Measurements from ENCODE around the gene KIAA0930. TPM values are rescaled to one million over a fixed set of nuclear protein-coding genes. Genes with fewer than 3 reads are reported as not detected.

KIAA0930 gene
- polyA plus RNA-seq, 3 donors from 2014 or later = 2.2 to 6.2 (median 4.5) TPM

- Mint-ChIP-seq H3K27ac (peak overlapping the region in 1 of 6 donors; percentile 20), H3K36me3 (peaks cover 0 to 6% (median 0%) of the 10 kb centered on the region in 3 donors), H3K4me3 (no peak overlapping the region), H3K27me3 (ENCODE audit: low read depth in 3 of 3) (peaks cover 1 to 2% (median 2%) of the 10 kb centered on the region in 3 donors), H3K4me1 (peaks cover 4 to 12% of the 10 kb centered on the region in 2 donors), H3K9me3 (no peaks in the 10 kb centered on the region)
- DNase-seq = no peak
Observed at GRCh38 chr22:45211848-45212247, 28.8 kb downstream of the KIAA0930 start.

DNA sequence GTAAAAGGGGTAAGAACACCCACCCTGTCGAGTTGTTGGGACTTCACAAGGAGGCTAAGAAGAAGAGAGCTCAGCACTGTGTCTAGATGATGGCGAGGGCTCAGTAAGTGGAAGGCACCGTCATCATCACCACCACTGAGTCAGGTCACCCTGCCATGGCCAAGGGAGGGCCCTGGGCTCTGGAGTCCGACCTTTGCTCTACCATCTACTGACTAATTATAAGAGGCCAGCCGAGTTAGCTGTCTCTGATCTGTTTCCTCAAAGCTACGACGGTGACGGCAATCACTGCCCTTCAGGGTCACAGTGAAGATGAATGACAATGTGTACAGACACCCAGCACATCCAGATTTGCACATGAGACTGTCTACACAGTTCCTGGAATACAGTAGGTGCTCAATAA is 29.3 kb downstream of the KIAA0930 start:
- Mint-ChIP-seq H3K4me1 (peaks cover 2 to 12% of the 10 kb centered on the region in 2 donors), H3K4me3 (no peak overlapping the region), H3K27ac (peak overlapping the region in 1 of 6 donors; percentile 20), H3K27me3 (ENCODE audit: low read depth in 3 of 3) (peaks cover 1 to 2% (median 2%) of the 10 kb centered on the region in 3 donors), H3K9me3 (no peaks in the 10 kb centered on the region), H3K36me3 (peaks cover 0 to 6% (median under 1%) of the 10 kb centered on the region in 3 donors)
- DNase-seq = no peak

DNA sequence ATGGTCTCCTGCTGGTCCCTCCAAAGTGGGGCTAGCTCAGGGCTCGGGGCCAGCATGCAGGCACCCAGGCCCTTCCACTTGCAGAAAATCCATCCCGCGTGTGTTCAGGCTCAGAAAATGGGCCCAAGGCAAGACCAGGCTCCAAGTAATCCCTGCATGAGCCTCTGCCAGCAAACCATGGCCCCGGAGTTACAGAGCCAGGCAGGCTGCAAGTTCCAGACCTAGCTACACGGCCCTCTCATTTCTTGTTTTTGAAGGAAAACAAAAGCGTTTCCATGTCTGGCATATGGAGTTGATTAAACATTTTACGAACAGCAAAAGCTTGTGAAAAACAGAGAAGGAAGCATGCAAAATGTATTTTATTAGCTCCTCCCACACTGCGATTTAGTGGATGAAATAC is 29.7 kb downstream of the KIAA0930 start:
- Mint-ChIP-seq H3K4me3 (no peak overlapping the region), H3K9me3 (no peaks in the 10 kb centered on the region), H3K27ac (no peak overlapping the region), H3K36me3 (peaks cover 0 to 11% (median 4%) of the 10 kb centered on the region in 3 donors), H3K4me1 (peaks cover 2 to 17% of the 10 kb centered on the region in 2 donors), H3K27me3 (ENCODE audit: low read depth in 3 of 3) (peaks cover 1 to 2% (median 2%) of the 10 kb centered on the region in 3 donors)
- no peak for DNase-seq

DNA sequence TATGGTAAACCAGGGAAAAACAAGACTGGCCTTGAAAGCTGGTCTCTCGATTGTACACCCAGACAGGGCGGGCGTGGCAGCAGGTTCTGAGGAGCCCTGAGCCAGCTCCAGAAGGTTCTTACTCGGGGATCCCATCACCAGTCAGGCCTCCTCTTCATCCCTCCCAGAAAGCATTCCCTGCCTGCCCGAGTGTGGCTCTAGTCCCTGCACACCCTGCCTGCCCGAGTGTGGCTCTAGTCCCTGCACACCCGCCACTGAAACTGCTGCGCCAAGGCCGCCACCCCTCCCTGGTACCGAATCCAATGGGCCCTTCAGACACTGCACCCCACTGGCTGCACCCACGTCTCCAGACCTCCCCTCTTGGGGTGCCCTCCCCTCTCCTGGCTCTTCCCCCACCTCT is 30.1 kb downstream of the KIAA0930 start:
- Mint-ChIP-seq H3K4me3 (no peak overlapping the region), H3K27me3 (ENCODE audit: low read depth in 3 of 3) (peaks cover 1 to 2% (median 2%) of the 10 kb centered on the region in 3 donors), H3K27ac (peak overlapping the region in 1 of 6 donors; percentile 50), H3K36me3 (peaks cover 0 to 14% (median 4%) of the 10 kb centered on the region in 3 donors), H3K9me3 (no peaks in the 10 kb centered on the region), H3K4me1 (peaks cover 2 to 15% of the 10 kb centered on the region in 2 donors)
- no peak for DNase-seq

GRCh38 chr22:45210174-45210573 is 30.5 kb downstream of the KIAA0930 start:
- no peak for DNase-seq
- Mint-ChIP-seq H3K4me3 (no peak overlapping the region), H3K36me3 (peaks cover 0 to 15% (median 4%) of the 10 kb centered on the region in 3 donors), H3K27ac (no peak overlapping the region), H3K27me3 (ENCODE audit: low read depth in 3 of 3) (peaks cover 1 to 2% (median 2%) of the 10 kb centered on the region in 3 donors), H3K4me1 (peaks cover 2 to 11% of the 10 kb centered on the region in 2 donors), H3K9me3 (no peaks in the 10 kb centered on the region)

- no peak overlapping the region for H3K27ac Mint-ChIP-seq
- no peaks in the 10 kb centered on the region for H3K9me3 Mint-ChIP-seq
- H3K27me3 Mint-ChIP-seq (ENCODE audit: low read depth in 3 of 3) = peaks cover 1 to 2% (median 2%) of the 10 kb centered on the region in 3 donors
- H3K36me3 Mint-ChIP-seq = peaks cover 0 to 18% (median 4%) of the 10 kb centered on the region in 3 donors
- H3K4me1 Mint-ChIP-seq = peaks cover 2 to 9% of the 10 kb centered on the region in 2 donors
- DNase-seq = no peak
- H3K4me3 Mint-ChIP-seq = no peak overlapping the region
Observed at GRCh38 chr22:45208993-45209838, 31.5 kb downstream of the KIAA0930 start.

- H3K4me1 Mint-ChIP-seq = peaks cover 2 to 5% of the 10 kb centered on the region in 2 donors
- no peak for DNase-seq
- no peaks in the 10 kb centered on the region for H3K9me3 Mint-ChIP-seq
- peaks cover 0 to 16% (median 4%) of the 10 kb centered on the region in 3 donors for H3K36me3 Mint-ChIP-seq
- no peak overlapping the region for H3K4me3 Mint-ChIP-seq
- H3K27ac Mint-ChIP-seq = peak overlapping the region in 1 of 6 donors; percentile 17
- H3K27me3 Mint-ChIP-seq (ENCODE audit: low read depth in 3 of 3) = peaks cover 1 to 2% (median 2%) of the 10 kb centered on the region in 3 donors
Observed at GRCh38 chr22:45208696-45208992, 32.0 kb downstream of the KIAA0930 start.

DNA sequence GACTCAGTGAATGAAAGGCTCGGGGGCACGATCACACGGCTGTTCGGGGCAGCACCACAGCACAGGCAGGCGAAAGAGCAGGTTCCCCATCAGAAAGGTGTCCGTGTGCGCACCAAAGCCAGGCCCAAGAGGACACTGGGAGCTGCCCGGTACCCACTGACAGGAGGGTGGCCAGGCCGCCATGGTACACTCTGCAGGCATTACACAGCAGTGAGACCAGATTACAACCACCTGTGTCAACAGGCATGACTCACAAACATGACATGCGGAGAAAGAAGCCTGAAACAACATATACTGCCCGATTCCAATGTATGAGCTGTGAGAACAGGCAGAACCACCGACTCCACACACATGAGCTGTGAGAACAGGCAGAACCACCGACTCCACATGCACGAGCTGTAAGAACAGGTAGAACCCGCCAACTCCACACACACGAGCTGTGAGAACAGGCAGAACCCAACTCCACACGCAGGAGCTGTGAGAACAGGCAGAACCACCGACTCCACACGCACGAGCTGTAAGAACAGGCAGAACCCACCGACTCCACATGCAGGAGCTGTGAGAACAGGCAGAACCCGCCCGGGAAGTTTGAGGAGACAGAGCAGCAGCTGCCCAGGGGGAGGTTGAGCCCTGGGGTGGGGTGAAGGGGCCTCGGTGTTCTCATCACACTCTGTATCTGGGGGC is 32.6 kb downstream of the KIAA0930 start:
- no peak overlapping the region for H3K4me3 Mint-ChIP-seq
- no peak for DNase-seq
- H3K9me3 Mint-ChIP-seq = no peaks in the 10 kb centered on the region
- peaks cover 0 to 5% of the 10 kb centered on the region in 2 donors for H3K4me1 Mint-ChIP-seq
- peaks cover under 1 to 3% (median 2%) of the 10 kb centered on the region in 3 donors for H3K27me3 Mint-ChIP-seq (ENCODE audit: low read depth in 3 of 3)
- H3K27ac Mint-ChIP-seq = peak overlapping the region in 1 of 6 donors; percentile 17
- peaks cover 0 to 16% (median 4%) of the 10 kb centered on the region in 3 donors for H3K36me3 Mint-ChIP-seq

DNA sequence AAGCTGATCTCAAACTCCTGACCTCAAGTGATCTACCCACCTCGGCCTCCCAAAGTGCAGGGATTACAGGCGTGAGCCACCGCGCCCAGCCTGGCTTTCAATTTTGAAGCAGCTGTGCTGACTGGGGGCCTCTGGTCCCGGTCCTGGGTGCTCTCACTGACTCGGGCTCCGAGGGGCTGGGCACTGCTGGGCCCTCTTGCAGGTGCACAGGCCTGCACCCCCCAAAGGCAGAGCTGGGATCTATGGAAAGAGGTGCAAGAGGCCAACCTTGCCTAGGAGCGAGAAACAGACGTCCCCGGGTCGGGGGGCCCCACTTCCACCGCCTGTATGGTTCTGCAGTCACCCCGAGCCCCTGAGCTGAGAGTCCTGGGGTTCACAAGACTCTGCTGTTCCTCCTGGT is 33.2 kb downstream of the KIAA0930 start:
- H3K36me3 Mint-ChIP-seq = peaks cover 0 to 16% (median 4%) of the 10 kb centered on the region in 3 donors

GRCh38 chr22:45206233-45206632 is 34.5 kb downstream of the KIAA0930 start:
- Mint-ChIP-seq H3K4me3 (no peak overlapping the region), H3K4me1 (peaks cover 0 to 5% of the 10 kb centered on the region in 2 donors), H3K27ac (peak overlapping the region in 1 of 6 donors; percentile 36), H3K9me3 (no peaks in the 10 kb centered on the region), H3K36me3 (peaks cover 3 to 24% (median 4%) of the 10 kb centered on the region in 3 donors), H3K27me3 (ENCODE audit: low read depth in 3 of 3) (peaks cover 0 to 3% (median 2%) of the 10 kb centered on the region in 3 donors)
- no peak for DNase-seq

More for the DNA sequence above, 33.2 kb downstream of the KIAA0930 start:
- no peak overlapping the region for H3K4me3 Mint-ChIP-seq
- no peak overlapping the region for H3K27ac Mint-ChIP-seq
- peaks cover 0 to 3% (median 2%) of the 10 kb centered on the region in 3 donors for H3K27me3 Mint-ChIP-seq (ENCODE audit: low read depth in 3 of 3)
- DNase-seq = no peak
- H3K9me3 Mint-ChIP-seq = no peaks in the 10 kb centered on the region
- peaks cover 0 to 5% of the 10 kb centered on the region in 2 donors for H3K4me1 Mint-ChIP-seq

DNA sequence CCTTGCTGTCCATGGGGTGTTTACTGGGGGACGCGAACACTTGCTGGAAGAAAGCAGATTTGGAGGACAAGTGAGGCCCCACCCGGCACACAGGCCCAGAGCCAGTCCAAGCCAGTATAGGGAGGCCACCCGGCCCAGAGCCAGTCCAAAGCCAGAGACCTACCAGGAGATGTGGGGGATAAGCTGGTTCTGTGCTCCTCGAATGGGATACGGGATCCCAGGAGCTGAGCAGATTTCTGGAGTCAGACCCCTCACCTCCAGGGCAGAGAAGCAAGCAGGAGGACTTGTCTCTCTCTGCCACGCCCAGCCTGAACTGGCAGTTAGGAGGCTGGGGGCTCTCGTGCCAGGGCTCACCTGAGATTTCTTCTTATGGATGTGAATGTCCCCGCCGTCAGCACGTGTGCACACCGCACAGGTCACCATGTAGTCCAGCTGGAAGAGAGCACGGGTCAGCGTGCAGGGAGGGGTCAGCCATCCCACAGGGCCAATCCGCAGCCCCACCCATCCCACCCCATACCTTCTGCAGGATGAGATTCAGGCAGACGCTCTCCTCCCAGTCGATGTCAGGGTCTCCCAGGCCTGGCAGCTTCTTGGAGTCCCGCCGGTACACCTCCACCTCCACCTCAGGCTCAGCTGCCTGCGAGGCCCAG is 35.3 kb downstream of the KIAA0930 start:
- H3K4me1 Mint-ChIP-seq = peaks cover 0 to 5% of the 10 kb centered on the region in 2 donors
- peaks cover 0 to 3% (median 2%) of the 10 kb centered on the region in 3 donors for H3K27me3 Mint-ChIP-seq (ENCODE audit: low read depth in 3 of 3)
- peaks cover 4 to 27% (median 10%) of the 10 kb centered on the region in 3 donors for H3K36me3 Mint-ChIP-seq
- no peak overlapping the region for H3K4me3 Mint-ChIP-seq
- no peak overlapping the region for H3K27ac Mint-ChIP-seq
- DNase-seq = no peak
- no peaks in the 10 kb centered on the region for H3K9me3 Mint-ChIP-seq

GRCh38 chr22:45204819-45205218 is 35.9 kb downstream of the KIAA0930 start:
- peaks cover 0 to 3% (median under 1%) of the 10 kb centered on the region in 3 donors for H3K27me3 Mint-ChIP-seq (ENCODE audit: low read depth in 3 of 3)
- no peaks in the 10 kb centered on the region for H3K9me3 Mint-ChIP-seq
- peaks cover 4 to 28% (median 10%) of the 10 kb centered on the region in 3 donors for H3K36me3 Mint-ChIP-seq
- H3K27ac Mint-ChIP-seq = no peak overlapping the region
- DNase-seq = no peak
- peaks cover 0 to 5% of the 10 kb centered on the region in 2 donors for H3K4me1 Mint-ChIP-seq
- no peak overlapping the region for H3K4me3 Mint-ChIP-seq

GRCh38 chr22:45204241-45204640 is 36.5 kb downstream of the KIAA0930 start:
- Mint-ChIP-seq H3K9me3 (no peaks in the 10 kb centered on the region), H3K27me3 (ENCODE audit: low read depth in 3 of 3) (peaks cover 0 to 3% (median 0%) of the 10 kb centered on the region in 3 donors), H3K27ac (no peak overlapping the region), H3K36me3 (peaks cover 4 to 28% (median 10%) of the 10 kb centered on the region in 3 donors), H3K4me3 (no peak overlapping the region), H3K4me1 (peaks cover 0 to 5% of the 10 kb centered on the region in 2 donors)
- DNase-seq = no peak
